Activated gamma-delta T cell treated with Interleukin-2 at 50 U/mL for 16 hours (primary cell): ENCODE measurements around the gene PDXDC1.
"Not testable (repeated sequence)": the region's sequence is repeated elsewhere in the genome, so short reads cannot be mapped to it uniquely, and the experiment has no call there.

Source experiments
- DNase-seq: peaks from one replicate; pipeline ENCODE4 v3.0.0-alpha.2; 2020

The PDXDC1 gene

DNA sequence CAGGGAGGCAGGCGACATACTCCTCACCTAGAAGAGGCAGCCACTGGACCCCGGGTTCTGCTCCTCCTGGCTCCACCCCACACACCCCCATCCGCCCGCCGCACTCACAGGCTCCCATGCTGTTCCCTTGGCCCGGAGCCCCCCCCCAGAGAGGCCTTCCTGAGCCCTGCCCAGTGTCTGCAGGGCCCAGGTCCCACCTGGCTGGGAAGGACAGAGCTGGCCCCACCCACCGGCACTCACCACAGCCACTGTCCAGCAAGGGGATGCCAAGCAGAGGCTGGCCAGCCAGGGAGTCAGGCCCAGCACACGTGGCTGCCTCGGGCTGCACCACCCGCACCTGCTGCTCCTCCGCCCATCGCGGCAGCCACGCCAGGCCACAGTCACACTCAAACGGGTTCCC is 162.7 kb downstream of the PDXDC1 start:
- not testable (repeated sequence) for DNase-seq

DNA sequence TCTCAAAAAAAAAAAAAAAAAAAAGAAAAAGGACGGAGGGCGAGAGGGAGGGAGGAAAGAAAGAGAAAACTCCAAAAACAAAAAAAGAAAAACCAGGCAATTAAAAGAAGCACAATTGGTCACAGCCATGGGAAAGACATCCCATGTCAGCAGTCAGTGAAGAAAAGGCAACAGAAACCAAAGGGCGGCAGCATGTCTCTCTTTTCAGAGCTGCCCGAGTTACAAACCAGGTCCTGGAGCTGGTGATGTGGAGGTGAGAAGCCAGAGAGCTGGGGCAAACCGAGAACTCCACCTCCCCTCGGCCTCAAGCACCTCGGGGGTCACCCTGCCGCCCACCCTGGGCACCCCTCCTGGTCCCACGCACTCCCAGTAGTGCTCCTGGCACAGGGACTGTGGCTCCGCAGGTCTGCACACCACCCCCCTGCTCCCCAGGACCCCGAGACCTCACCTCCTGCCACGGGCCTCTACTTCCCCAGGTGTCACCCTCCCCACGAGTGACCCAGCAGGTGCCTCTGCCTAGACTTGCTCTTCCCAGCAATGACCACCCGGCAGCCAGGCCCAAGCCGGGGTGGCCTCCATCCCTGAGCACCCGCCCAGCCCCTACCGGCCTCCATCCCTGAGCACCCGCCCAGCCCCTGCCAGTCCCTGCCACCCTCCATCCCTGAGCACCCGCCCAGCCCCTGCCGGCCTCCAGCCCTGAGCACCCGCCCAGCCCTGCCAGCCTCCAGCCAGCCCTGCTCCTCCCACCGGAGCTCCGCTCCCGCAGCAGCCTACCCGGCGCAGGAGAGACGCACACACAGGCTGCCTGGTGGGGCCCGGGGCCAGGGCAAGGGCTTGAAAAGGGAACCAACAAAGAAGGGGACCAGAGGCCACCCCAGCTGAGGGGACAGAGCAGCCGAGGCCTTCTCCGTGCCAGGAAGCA is 165.9 kb downstream of the PDXDC1 start:
- not testable (repeated sequence) for DNase-seq

DNA sequence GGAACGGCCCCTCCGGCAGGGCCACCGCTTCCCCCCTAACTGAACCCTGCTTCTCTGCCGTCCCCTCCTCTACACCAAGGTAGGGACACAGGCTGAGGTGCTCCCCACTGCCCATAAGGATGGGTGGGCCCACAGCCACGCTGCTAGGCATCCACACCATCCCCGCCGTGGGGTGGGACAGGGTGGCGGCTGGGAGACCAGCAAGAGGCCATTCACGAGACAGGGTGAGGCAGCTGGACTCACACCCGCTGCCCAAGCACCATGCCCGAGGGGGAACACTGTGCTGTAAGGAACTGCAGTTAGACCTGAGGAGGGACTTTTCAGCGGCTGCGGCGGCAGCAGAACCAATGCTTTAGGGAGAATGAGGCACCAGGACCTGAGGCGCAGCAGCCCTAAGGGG is 166.8 kb downstream of the PDXDC1 start:
- DNase-seq = no peak

DNA sequence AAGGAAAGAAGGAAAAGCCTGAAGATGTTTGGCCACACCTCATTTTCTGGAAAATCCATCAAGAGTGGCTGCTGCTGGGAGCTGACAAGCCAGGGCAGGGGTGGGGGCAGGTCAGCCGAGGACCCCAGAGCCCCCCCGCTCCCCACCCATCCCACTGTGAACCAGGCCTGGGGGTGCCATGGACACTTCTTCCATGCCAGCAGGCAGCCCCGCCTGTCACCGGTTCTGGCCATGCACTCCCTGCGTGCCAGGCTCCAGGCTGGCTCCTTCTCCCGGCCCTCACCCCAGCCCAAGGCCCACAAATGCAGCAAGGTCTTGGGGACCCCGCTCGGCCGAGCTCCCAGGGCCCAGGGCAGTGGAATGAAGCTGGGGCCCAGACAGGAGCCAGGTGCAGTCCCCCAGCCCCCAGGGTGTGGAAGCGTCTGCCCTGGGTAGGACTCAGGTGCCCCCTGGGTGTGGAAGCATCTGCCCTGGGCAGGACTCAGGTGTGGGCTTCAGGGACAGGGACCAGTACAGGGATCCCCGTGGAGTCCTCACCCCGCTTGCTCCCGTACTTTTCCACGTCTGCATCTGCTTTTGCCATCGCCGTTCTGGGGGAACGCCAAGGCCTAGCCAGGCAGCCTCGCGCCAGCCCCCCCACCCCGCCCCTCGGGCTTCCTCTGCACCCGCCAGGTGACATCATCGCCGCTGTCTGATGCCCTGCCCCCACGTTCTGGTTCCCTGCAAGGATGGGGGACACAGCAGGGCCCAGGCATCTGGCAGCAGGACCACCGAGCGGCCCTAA is 167.5 kb downstream of the PDXDC1 start:
- not testable (repeated sequence) for DNase-seq

DNA sequence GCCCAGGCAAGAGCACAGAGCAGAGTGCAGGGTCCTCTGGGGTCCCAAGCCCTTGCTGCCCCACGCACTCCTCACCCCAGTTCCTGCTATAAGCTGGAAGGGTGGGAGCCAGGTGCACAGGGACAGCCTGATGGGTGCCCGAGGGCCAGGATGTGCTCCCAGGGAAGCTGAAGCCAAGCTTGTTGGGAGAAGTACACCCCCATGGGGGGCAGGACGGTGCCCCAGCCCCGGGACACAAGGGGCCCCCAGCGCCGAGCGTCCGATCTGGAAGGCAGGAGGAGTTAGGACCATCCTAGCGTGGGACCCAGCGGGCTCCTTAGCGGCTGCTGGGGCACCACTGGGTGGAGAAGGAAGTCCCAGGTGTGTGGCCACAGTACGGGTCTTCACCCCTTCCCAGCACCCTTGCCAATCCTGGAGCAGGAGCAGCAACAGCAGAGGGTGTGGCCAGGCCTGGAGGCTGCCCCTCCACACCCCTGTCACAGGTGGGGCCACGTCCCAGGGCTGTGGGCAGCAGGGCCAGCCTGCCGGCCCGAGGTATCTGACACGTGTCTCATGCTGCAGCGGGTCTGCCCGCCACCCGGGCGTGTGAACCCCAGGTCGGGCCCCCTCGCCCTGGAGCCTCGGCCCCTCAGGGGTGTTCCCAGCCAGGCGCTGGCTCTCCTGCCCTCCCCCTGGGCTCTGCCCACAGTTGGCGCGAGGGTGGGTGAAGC is 168.2 kb downstream of the PDXDC1 start:
- not testable (repeated sequence) for DNase-seq

DNA sequence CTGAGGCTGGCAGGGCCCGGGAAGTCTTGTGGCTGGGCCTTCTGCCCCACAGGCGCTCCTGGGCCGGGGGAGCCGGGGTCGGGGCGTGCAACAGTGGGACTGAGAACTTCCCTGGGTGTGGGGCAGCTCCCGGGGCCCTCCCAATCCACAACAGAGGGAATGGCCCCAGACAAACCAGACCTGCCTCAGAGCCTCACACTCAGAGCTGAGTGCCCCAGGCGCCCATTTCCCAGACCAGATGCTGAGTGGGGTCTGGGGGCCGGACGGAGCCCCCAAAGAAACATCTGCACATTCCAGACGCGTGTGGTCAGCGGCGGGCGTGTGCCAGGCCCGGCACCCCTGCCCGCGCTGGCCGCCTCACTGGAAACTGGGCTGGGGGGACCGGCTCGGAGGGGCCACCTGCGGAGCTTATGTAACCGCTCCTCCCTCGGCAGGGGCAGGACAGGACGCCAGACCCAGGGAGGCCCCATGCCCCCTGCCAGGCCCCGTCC is 168.8 kb downstream of the PDXDC1 start:
- DNase-seq = not testable (repeated sequence)

DNA sequence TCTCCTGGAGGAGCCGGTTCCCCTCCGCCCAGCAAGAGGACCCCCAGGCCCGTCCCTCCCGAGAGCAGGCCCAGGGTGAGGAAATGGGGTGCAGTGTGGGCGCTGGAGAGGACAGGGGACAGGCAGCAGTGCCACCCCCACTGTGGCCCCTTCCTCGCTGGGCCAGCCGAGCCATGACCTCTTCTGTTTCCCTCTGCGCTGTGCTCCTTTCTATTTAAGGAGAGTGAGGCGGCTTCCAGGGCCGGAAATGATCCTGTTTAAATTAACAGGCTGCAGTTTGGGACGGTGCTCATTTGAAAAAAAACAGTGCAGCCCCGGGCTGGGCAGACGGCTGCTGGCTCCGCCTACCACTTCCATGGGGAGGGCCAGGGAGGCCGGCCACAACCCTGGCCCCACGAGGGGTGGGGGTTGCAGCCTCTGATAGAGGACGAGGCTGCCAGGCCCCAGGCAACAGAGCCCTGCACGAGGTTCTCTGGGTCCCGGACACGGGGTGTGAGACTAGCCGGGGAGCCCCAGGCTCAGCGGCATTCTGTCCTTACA is 169.3 kb downstream of the PDXDC1 start:
- DNase-seq = not testable (repeated sequence)

DNA sequence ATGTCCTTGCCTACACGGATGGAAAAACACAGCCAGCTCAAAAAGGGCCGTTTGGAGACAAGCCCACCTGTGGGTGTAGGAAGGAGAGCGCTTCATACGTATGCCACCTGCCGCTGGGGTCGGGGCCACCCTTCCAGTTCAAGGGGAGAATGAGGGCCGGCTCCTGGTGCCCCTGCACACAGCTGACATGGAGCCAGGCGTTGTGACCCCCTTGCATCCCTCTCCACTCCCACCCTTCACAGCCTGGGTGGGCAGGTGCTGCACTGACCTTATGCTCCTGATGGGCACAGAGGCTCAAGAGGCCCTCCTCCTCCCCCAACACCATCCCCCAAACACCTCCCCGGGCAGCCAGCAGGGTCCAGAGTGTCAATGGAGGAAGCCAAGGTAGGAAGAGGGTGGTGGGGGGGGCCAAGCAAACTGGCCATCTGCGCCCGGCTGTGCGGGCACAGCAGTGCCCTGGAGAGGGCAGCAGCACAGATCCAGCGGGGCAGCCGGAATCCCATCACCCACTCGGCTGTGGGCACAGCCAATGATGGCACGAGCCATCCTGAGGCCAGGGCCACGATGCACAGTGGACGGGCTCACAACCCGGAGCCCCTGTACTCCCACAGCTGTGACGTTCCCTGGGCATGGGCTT is 170.1 kb downstream of the PDXDC1 start:
- DNase-seq = not testable (repeated sequence)

DNA sequence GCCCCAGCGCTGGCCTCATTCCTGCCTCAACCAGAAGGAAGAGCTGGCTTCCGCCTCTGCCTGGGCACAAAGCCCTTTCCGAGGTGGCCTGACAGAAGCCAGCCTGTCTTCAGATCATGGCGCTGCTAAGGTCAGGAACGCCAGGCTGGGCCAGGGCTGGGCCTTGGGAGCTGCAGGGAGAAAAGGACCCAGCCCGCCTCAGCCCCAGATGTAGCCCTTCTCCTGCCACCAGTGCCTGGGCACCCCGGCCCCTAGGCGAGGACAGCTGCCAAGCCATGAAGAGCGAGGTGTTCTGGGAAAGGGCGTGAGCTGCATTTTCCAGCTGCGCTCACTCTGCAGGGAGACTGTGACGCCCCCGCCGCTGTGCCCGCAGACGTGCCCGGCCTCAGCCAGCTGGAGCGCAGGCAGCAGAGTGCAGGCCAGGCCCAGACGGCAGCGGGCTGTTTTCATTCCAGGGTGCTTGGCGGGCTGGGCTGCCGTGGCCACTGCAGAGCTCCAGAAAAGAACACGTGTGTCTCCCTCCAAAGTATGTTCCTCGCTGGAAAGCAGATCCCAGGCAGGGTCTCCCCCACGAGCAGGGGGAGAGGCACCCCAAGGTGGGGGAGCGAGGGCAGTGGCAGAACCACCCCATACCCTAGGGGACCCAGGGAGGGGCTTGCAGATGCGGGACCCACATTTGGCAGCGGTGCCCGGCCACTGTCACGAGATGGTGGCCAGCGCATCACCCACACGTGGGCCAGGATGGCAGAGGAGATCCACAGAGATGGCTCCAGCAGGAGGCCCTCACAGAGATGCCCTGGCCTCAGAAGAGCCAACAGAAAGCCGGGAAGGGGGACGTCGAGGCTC is 170.8 kb downstream of the PDXDC1 start:
- not testable (repeated sequence) for DNase-seq

DNA sequence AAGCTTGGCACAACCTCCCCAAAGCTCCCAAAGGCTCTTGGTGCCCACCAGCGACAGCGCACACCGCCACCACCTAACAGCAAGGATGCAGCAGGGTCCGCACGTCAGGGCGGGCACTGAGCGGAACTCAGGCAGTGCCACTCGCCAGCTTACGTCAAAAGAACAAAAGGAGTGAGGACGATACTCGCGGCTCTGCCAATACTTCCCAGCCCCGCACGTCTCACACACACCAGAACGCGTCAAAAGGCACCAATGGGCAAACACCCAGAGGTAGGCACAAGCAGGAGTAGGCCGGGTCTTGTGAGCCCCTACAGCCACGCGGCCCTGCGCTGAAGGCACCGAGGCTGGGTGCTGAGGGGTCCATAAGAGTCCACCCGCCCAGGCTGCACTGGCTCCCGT is 171.4 kb downstream of the PDXDC1 start:
- not testable (repeated sequence) for DNase-seq

DNA sequence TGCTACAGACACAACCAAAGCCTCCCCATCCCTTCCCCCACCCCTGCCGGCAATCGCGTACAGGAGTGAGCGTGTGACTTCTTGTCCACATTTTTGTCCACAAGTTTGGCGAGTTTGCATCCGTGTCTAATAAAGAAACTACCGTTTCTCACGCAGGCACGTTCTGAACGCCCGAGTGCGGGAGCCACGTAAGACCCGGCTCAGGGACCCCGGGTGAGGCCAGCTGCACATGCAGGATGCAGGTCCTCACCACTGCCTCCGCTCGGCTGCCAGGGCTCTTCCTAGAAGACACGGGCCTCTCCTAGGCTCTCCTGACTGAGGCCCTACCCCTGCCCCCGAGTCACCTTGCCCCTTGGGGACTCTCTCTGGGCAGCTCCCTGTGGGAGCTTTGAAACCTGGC is 174.0 kb downstream of the PDXDC1 start:
- not testable (repeated sequence) for DNase-seq

DNA sequence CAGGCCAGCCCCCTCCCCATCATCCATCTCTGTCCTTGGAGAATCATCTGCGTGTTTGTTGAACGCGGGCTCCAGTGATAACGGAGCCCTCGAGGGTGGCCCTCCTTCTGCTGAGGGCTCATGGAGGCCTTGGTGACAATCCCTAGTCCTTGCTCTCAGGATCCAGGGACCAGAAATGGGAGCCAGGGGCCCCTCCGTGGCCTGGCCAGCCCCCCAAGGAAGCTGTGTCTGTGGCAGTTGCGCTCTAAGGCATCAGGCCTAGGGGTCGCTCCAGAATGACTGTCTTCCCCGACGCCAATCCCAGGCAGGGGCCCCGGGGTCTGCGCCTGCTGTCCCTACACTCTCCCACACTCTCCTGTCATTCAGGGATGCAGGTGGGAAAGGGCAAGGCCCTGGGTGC is 174.4 kb downstream of the PDXDC1 start:
- not testable (repeated sequence) for DNase-seq

DNA sequence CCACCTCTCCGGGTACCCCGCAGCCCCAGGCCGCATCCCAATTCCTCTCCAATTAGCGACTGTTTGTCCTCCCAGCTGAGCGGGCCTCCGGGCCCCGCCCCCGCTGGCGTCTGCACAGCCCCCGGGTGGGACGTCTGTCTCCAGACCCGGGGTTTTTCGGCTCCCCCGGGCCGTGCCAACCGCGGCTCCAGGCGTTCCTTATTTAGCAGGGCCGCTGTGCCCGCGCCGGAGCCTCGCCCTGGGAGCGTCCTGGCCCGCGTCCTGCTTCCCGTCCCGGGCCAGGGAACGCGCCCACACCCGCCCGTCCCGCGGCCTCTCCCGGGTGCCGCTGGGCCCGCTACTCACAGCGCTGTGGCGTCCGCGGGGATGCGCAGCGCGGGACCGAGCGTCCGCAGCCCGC is 179.2 kb downstream of the PDXDC1 start:
- not testable (repeated sequence) for DNase-seq

DNA sequence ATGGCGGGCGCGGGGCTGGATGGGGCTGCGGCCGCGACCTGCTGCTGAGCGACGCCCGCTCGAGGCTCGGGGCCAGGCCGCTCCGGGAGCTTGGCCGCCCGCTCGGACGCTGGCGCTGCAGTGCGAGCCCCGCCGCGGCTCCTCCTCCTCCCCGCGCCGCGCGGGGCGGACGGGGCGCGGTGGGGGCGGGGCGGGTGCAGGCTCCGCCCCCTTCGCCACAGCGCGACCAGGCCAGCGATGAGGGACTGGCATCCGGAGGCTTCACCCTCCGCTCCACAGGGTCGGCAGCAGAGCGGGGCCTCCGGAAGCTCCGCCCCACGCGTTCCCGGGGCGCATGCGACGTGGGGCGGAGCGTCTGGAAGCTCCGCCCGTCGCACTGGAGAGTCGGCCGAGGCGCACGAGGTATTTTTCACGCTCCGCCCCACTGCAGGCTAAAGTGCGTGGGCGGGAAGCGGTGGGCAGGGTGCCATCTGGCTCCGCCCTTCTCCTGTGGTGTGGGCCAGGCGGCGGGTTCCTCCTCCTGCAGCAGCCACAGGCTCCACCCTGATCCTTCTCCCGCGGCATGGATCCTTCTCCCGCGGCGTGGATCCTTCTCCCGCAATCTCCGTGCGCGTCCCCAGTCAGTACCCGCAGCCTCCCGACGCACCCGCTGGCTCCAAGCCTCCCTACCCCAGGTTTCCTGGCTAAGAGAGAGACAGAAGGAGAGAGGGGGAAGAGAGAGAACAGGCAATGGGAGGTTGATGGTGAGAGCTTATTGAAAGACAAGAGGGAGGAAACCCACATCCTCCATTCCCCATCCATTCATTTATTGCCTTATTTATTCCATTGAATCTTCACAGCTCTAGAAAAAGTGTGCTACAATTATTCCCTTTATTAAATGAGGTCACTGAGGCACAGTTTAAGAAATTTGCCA is 180.1 kb downstream of the PDXDC1 start:
- peak; percentile 81 for DNase-seq

DNA sequence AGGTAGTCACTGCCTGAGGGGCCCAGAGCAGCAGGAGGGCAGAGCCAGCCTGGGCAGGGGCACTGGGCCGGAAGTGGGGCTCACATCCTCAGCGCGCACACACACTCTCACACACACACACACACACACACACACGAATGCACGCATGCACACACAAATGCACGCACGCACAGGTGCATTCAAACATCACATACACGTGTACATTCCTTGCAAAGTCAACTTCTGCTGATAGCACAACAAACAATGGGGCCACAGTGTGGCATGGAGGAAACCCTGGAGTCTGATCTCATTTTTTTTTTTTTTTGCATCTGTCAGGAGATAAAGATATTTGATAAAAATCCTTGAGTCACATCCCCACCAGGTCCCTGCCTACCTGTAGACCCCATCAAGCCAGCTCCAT is 182.8 kb downstream of the PDXDC1 start:
- DNase-seq = not testable (repeated sequence)

DNA sequence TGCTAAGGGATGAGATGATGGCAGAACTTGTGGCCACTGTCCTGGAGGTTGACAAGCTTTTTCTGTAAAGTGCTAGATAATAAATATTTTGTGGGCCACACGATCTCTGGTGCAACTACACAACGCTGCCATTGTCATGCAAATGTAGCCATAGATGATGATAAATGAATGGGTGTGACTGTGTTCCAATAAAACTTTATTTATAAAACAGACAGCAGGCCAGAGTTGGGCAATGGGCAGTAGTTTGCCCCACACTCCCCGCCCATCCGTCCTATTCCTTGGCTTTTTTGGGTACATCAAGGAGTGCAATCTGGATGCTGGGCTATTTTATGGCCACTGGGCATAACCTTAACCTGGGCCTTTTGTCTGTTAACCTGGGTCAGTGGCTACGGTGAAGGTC is 184.8 kb downstream of the PDXDC1 start:
- DNase-seq = not testable (repeated sequence)

DNA sequence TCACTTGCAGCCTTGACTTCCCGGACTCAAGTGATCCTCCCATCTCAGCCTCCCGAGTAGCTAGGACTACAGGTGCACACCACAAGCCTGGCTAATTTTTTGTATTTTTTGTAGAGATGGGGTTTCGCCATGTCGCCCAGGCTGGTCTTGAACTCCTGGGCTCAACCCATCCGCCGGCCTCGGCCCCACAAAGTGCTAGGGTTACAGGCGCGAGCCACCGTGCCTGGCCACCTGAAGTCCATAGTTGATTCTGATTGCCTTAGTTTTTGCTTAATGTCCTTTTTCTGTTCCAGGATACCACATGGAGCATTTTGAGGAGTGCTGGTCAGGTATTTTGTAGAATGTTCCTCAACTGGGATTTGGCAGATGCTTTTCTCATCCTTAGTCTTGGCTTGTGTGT is 185.7 kb downstream of the PDXDC1 start:
- DNase-seq = not testable (repeated sequence)

DNA sequence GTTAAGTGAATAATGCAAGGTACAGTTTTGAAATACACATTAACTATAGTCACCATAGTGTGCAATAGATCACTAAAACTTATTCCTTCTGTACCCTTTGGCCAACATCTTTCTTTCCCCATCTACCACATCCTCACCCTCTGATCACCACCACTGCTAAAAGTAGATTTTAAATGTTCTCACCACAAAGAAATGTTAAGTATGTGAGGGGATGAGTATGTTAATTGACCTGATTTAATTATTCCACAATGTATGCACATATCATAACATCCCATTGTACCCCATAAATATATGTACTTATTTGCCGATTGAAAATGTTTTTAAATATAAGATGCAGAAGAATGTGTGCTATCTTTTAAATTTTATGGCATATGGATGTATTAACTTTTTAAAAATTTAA is 188.2 kb downstream of the PDXDC1 start:
- not testable (repeated sequence) for DNase-seq

DNA sequence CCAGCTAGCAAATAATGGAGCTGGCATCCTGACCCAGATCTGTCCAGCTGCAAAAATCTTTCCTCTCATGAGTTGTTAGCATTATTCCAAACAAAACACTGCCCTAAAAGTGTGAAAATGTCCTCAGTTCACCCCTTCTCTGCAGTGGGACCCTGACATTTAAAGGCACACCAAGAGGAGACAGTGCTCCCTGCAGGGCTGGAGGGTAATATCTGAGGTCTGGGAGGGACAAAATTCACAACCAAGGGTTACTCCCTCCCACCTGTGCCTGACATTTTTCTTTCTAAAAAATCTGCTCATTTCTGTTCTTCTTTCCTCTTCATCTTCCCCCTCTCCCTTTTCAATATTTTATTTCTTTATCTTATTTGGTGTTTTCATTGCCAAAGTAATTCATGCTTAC is 191.4 kb downstream of the PDXDC1 start:
- not testable (repeated sequence) for DNase-seq

DNA sequence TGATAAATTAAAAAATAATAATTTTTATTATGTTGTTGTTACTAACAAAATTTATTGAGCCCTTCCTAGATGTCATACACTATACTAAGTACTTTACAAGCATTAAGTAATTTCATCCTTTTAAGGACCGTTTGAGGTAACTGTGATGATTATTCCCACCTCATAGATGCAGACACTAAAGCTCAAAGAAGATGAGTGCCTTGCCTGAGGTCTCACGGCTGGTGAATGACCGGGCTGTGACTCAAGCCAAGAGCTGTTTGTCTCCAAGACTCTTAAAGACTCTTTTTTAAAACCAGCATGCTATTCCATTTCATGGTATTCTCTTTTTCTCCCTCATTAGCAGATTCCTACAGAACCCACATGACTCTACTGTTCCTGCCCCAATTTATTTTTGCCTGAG is 193.5 kb downstream of the PDXDC1 start:
- DNase-seq = not testable (repeated sequence)
